ENCODE data around the gene PHKG2.
A peak's percentile ranks its signal among the peaks of the same experiment; 100 is the strongest.
"Not testable (repeated sequence)": the region's sequence is repeated elsewhere in the genome, so short reads cannot be mapped to it uniquely, and the experiment has no call there.

PHKG2 gene

DNA sequence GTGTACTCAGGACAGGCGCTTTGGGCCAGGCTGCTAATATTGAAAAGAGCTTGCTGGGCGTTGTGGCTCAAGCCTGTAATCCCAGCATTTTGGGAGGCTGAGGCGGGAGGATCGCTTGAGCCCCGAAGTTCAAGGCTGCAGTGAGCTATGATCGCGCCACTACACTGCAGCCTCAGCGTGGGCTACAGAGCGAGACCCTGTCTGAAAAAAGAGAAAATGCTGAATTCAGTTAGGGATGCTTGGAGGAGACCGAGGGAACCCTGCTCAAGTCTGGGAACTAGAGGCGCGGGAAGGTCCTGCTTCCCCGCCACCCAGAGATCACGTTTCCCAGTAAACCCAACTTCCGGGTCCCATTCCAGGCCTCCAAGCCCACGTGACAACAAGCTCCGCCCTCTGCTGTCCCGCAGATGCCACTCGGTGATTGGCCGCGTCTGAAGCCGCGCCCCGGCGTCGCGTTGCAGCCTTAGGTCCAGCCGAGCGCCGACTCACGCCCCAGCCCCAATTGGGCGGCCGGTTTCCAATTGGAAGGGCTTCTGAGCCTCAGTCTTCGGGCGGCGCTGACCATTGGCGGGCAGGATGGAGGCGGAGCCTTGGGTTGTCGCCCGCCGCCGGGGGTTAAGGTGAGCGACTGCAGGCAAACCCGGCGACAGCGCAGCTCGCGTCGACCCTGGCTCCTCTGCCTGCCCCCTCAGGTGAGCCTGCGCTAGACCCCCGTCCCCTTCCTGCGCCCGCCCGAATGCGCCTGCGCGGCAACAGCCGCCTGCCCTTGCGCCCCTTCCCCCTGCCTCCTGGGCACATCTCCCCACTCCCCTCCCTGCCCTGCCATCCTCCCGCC is at the start of gene PHKG2:
TSS of gene PHKG2 (plus strand) at position 627 of the 835 bp plus-strand sequence. CDS start 396 bp downstream, outside the sequence.
- DNase-seq: peak; percentile 96 to 98

DNA sequence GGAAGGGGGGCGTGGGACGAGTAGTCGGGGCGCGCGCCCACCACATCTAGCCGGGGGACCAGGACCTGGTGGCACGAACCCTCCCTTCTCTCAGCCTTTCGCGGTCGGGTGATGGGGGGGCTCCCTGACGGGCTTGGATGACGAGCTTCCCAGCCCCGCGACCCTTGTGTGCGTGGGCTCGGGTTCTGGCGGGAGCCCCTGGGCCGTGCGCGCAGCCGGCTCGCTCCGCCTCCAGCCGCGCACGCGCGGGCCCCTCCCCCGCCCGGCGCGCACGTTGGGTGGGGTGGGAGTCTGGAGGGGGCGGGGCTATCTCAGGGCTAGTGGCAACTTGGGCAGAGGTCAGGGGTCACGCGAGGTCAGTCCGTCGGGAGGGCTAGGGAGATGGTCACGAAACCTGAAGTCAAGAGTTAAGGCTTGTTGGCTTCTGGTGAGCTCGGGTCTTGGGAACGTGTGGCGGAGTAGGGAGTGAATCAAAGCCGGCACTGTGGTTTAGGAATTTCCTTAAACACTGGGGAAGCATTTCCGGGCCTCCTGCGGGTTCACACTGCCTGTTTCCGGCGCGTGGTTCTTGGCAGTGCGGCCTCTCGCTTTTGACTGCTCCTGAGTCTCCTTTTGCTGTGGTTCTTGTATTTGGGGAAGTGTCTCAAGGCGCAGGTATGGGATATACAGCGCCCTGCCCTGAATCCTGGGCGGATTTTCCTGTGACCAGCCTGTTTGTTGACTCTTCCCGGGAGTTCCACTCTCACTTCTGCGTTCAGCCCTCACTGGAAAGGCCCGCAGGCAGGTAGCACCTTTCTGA is 49.2 kb upstream of the PHKG2 start, which contains the start of gene SRCAP:
TSS of gene SRCAP (plus strand) at position 356 of the 799 bp plus-strand sequence. CDS start 1,654 bp downstream, outside the sequence.
- DNase-seq: peak; percentile 62 to 84

DNA sequence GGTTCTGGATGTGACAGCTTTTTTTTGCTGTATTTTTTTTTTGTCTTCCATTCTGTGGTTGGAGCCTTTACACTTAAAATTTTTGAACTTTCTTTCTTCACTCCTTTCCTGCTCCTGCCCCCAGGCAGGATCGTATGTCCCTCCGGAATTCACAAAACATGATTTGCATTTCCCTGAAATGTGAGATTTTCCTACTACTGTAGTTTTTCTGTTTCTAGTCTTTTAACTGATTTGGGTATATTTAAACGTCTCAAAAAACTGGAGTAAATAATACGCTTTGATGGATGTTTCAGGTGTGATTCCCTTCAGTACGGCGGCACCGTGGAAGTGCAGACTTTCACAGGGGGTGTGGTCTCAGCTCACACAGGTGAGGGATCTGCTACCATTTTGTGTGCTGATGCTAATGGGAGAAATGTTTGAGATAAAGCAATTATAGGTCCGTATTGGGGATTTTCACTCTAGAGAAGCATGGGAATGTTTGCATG is 48.6 kb upstream of the PHKG2 start:
- no peak for DNase-seq

DNA sequence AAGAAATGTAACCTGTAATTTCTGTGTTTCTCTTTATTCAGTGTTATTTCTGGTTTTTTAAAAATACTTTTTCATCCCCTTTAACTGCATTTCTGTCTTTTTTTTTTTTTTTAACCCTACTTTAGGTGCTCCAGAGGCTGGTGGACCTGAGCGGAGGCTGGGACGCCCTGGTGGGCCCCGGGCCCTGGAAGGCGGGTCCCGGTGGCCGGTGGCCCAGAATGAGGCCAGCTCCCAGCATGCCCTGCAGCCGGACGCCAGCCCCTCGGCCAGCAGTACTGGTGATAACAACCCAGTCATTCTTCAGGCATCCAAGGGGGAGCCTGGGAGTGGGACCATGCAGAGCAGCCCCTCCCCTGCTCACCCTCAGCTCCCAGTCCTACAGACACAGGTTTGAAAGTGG is 47.7 kb upstream of the PHKG2 start:
- no peak for DNase-seq

- no peak for DNase-seq
Measured at GRCh38 chr16:30700971-30701370, 47.3 kb upstream of the PHKG2 start.

GRCh38 chr16:30703071-30703470 is 45.2 kb upstream of the PHKG2 start:
- DNase-seq: not testable (repeated sequence)

- no peak for DNase-seq
Measured at GRCh38 chr16:30703971-30704370, 44.3 kb upstream of the PHKG2 start.

GRCh38 chr16:30706046-30706445 is 42.2 kb upstream of the PHKG2 start:
- DNase-seq: no peak

GRCh38 chr16:30710971-30711370 is 37.3 kb upstream of the PHKG2 start:
- DNase-seq: no peak

- no peak for DNase-seq
Measured at GRCh38 chr16:30711712-30712111, 36.5 kb upstream of the PHKG2 start.

DNA sequence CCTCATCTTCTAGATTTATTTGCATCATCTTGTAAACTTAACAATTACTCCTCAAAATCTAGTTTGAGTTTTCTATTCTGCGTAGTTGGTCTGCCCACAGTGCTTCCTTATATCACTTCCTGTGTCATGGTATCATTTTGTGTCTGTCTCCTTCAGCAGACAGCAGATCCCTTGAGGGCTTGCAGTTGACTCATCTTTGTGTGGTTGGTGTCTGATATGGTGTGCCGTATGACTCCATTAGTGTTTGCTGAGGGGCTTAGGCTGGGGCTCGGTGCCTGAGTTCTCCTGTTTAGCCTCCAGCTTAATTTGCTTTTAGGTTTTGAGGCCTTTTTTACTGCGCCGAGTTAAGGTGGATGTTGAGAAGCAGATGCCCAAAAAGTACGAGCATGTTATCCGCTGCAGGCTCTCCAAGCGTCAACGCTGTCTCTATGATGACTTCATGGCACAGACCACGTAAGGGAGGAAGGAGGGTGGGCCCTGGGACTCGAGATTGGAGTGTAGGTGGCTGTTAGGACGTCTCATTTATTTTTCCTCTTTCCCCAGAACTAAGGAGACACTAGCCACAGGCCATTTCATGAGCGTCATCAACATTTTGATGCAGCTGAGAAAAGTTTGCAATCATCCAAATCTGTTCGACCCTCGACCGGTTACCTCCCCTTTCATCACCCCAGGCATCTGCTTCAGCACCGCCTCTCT is 32.3 kb upstream of the PHKG2 start:
- no peak for DNase-seq

DNA sequence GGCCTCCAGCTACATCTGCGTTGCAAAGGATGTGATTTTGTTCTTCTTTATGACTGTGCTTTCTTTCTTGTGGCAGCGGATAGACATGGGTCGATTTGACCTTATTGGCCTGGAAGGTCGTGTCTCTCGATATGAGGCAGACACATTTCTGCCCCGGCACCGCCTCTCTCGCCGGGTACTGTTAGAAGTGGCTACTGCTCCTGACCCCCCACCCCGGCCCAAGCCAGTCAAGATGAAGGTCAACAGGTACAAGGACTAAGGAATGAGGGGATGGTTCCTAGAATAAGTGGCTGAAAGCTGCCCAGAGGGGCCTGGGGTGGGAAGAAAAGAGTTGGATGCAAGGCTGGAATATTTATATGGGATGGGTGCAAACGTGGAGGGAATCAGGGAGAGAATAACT is 28.1 kb upstream of the PHKG2 start:
- DNase-seq: no peak

DNA sequence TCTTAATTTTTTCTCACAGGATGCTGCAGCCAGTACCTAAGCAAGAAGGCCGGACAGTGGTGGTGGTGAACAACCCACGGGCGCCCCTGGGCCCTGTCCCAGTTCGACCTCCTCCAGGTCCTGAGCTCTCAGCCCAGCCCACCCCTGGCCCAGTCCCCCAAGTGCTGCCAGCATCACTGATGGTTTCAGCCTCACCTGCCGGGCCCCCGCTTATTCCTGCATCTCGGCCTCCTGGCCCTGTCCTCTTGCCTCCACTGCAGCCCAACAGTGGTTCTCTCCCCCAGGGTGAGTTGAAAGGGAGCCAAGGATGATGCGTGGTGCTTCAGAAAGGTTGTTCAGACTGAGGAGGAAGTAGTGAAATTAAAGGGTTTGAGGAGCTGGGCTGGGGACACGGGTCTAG is 27.5 kb upstream of the PHKG2 start:
- DNase-seq: no peak

- no peak for DNase-seq
Measured at GRCh38 chr16:30721167-30721566, 27.1 kb upstream of the PHKG2 start.

GRCh38 chr16:30721606-30722005 is 26.6 kb upstream of the PHKG2 start:
- DNase-seq: no peak

DNA sequence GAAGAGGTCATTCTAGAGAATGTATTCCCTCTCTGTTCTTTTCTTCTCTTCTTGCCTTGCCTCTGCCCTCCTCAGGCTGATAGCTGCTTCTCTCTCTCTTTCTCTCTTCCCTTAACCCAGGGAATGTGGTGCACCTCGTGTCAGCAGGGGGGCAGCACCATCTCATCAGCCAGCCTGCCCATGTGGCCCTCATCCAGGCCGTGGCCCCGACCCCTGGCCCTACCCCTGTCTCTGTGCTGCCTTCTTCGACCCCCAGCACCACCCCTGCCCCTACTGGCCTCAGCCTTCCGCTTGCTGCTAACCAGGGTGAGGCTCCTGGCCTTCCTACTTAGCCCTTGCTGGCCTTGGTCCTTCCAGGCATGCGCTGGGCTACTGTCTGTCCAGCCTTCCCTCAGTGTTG is 25.8 kb upstream of the PHKG2 start:
- no peak for DNase-seq

- no peak for DNase-seq
Measured at GRCh38 chr16:30722916-30723315, 25.3 kb upstream of the PHKG2 start.

DNA sequence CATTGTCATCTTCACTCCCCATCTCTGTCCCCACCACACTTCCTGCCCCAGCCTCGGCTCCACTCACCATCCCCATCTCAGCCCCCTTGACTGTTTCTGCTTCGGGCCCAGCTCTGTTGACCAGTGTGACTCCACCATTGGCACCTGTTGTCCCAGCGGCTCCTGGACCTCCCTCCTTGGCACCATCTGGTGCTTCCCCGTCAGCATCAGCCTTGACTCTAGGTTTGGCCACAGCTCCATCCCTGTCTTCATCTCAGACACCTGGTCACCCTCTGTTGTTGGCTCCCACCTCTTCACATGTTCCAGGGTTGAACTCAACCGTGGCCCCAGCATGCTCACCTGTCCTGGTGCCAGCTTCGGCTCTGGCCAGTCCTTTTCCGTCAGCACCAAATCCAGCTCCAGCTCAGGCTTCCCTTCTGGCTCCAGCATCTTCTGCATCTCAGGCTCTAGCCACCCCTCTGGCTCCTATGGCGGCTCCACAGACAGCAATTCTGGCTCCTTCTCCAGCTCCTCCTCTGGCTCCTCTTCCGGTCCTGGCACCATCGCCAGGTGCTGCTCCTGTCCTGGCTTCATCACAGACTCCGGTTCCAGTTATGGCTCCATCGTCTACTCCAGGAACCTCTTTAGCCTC is 24.4 kb upstream of the PHKG2 start:
- no peak for DNase-seq

- DNase-seq: no peak
Measured at GRCh38 chr16:30724641-30725417, 23.4 kb upstream of the PHKG2 start.

DNA sequence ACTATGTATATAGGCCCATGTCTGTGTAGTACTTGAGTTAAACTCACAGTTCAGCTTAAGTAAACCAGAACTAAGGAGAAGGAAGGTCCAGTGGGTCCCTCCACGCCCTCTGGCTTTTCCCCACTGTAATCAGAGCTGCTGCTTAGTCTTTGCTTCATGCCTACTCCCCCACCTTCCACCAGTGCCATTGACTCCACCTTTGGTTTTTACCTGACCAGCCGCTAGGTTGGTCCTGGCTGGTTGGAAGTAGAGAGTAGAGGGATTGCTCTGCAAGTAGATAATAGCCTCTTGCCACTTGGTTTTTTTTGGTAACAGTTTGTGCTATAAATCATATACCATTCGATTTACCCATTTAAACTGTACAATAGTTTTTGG is 22.8 kb upstream of the PHKG2 start:
- DNase-seq: no peak

DNA sequence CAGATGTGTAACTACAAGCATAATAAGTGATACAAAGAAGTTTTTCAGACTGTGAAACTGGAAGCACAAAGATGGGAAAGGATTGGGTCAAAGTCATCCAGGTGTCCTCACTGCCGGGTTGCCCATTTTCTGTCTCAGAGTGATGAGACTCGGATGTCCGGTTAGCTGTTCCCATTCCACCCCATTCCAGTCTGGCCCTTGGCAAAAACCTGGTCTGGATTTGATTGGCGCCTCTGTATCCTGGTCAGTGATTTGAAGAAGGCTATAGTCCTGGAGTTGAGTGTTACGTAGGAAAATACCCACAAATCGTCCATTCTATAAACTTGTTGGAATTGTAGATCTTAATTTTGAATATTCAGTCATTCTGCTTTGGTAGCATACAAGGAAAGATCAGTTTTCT is 19.9 kb upstream of the PHKG2 start:
- DNase-seq: no peak

Data from NCI-H446 (cell line).